ENCODE measurements around the gene LRRC47.
A peak's percentile ranks its signal among the peaks of the same experiment; 100 is the strongest.

LRRC47 gene

DNA sequence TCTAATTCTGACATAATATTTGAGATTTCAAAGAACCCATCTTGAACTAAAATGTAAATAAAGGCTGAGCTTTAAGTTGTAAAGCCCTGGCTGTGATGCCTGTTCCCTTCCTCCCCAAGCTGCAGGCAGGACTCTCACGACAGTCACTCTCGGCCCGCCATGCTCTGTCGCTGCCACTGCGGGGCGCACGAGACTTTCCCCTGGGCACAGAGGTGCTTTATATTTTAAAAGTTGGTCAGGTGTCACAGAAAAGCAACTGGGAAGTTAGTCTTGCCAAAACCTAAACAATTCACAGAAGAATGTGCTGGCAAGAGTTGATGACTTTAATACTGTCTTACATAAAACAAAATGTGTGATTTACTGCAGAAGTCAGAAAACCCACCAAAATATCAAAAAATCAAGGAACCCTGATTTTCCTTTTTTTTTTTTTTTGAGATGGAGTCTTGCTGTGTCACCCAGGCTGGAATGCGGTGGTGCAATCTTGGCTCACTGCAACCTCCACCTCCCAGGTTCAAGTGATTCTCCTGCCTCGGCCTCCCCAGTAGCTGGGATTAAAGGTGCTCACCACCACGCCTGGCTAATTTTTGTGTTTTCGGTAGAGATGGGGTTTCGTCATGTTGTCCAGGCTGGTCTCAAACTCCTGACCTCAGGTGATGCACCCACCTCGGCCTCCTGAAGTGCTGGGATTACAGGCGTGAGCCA, 10.7 kb downstream of the LRRC47 start:
- peak; percentile 69 for DNase-seq (ENCODE audit: low spot score)

DNA sequence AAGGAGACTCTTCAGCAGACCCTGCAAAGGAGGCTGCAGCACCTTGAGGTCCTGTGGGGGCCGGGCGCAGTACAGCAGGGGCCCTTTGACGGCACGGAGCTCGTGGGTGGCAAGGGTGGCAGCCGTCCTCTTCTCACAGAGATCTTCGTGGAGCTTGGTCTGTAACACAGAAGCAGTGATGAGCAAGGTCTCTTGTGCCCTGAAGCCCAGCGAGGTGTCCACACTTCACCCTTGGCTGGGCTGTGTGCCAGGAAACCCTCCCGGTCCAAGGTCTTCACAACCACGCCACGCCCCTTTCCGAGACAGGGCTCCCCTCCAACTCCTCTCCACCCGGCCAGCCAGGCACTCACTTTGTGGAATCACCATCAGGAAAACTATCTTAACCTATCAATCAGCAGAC, 11.3 kb downstream of the LRRC47 start:
- no peak for DNase-seq (ENCODE audit: low spot score)

- no peak for DNase-seq (ENCODE audit: low spot score)
These were observed 12.4 kb downstream of the LRRC47 start for GRCh38 chr1:3783651-3784474.

DNA sequence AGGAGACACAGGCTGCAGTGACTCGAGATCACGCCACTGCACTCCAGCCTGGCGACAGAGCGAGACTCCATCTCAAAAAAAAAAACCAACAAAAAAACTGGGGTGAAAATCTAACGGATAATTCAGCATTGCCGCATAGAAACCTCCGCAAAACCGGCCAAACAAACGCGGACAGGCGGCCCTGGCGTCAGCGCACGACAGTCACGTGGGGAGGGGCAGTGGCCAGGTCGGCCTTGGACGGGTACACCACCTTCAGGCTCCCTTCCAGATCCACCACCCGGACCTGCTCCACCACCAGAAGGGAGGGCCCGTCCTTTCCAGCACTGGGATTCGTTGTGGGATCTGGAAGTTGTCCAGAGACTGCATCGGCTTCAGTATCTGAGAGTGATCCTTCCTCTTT, 15.4 kb downstream of the LRRC47 start:
- DNase-seq (ENCODE audit: low spot score), result no peak

GRCh38 chr1:3779912-3780416, 16.3 kb downstream of the LRRC47 start:
- no peak for DNase-seq (ENCODE audit: low spot score)

DNA sequence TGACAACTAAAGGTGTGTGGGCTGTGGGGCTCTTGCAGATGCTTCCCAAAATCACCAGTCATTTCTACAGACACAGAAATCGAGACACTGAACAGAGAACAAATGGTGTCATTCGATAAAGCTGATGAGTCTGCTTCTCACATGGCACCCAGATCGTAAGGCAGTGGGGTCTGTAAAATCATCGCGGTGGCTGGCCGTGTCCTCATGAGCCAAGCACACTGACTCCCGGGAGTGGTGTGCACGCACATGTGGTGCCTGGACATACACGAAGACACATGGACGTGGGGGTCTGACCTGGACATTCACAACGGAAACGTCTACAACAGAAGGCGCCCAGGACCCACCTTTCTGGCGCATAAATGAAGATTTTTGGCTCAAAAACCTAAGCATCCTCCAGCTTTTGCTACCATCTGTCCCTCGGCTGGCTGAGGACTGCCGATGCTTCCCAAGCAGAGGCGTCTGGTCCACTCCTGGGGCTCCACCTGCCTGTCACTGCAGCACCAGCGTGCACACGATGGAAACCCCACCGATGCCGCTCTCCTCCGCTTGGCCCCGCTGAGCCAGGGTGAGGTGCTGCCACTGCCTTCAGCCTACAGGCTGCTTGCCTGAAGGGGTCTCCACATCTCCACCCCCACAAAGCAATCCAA, 16.9 kb downstream of the LRRC47 start:
- DNase-seq (ENCODE audit: low spot score), result no peak

- no peak for DNase-seq (ENCODE audit: low spot score)
These were observed 17.6 kb downstream of the LRRC47 start for GRCh38 chr1:3778590-3779264.

GRCh38 chr1:3777647-3778589, 18.4 kb downstream of the LRRC47 start:
- DNase-seq (ENCODE audit: low spot score), result no peak

DNA sequence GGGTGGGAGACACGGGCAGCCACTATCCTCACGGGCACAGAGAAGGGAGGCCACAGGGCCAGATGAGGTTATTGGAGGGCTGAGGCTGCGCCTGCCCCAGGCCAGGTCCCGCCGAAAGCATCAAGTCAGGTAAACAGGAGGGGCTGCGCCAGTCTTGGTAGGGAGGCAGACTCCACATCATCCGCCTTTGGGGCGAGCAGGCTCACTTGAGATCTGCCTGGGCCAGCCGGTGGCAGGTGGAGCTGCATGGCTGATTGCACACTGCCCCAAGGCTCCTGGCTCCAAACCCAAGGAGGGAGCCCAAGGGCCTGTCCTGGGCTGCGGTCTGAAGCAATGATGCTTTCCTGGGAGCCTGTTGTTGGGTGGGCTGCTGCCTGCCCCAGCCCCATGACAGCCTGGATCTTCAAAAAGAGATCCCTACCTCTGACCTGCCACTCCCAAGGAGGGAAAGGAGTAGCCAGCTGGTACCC, 19.2 kb downstream of the LRRC47 start:
- no peak for DNase-seq (ENCODE audit: low spot score)

- DNase-seq (ENCODE audit: low spot score), result no peak
These were observed 19.9 kb downstream of the LRRC47 start for GRCh38 chr1:3776231-3776961.

GRCh38 chr1:3775490-3776230, 20.6 kb downstream of the LRRC47 start:
- peak; percentile 96 for DNase-seq (ENCODE audit: low spot score)

DNA sequence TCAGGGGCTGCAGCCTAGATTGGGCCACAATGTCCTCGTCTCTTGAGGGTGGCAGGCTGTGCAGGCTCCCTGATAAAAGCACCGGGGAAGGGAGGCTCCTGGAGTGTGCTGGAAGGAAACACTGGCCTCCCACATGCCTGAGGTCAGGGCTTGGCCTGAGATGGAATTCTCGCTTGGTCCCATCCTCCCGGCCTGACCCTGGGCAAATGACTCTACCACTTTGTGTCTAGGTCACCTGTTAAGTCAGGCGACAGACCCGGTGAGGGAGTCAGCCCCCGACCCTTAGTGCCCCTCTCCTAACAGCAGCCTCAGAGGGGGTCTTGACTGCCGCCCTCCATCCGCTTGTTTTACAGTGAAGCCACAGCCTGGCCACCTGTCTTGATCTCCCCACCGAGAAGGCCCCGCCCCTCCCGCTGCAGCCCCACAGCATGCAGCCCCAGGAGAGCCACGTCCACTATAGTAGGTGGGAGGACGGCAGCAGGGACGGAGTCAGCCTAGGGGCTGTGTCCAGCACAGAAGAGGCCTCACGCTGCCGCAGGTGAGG, 21.3 kb downstream of the LRRC47 start:
- DNase-seq (ENCODE audit: low spot score), result no peak

DNA sequence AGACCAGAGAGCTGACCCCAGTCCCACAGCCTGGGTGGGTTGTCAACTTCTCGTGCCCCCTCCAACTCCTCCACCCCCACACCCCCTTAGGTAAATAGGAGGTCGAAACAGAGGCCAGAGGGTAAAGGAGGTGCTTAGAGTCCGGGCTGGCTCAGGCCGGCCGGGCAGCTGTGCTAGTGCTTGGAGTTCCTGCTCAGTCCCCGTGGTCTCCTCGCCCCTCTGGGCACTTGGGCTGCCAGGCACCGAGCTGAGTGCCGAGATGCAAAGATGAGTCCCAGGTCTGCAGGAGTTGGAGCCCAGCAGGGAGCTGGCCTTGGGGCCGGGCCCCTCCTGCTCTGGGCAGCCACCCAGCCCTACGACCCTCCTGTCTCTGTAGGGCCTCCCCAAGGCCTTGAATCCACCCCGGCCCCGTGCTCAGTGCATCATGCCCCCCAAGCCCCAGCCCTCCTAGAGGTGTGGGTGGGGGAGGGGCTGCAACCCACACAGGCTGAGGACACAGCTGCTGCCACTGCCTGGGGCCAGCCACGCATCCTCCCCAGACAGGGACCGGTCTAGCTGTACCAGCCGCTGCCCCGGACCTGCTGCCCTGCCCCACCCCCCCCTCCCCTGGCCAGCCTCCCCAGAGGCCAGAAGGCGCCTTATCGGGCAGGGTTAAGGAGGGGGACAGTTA, 21.9 kb downstream of the LRRC47 start:
- DNase-seq (ENCODE audit: low spot score), result no peak

GRCh38 chr1:3773572-3774275, 22.6 kb downstream of the LRRC47 start:
- no peak for DNase-seq (ENCODE audit: low spot score)

- DNase-seq (ENCODE audit: low spot score), result peak; percentile 34
These were observed 23.4 kb downstream of the LRRC47 start, which contains the start of gene SMIM1 for GRCh38 chr1:3772715-3773571. TSS of gene SMIM1 (plus strand) at chr1:3772749. CDS start at chr1:3775374, 2,625 bp downstream.

DNA sequence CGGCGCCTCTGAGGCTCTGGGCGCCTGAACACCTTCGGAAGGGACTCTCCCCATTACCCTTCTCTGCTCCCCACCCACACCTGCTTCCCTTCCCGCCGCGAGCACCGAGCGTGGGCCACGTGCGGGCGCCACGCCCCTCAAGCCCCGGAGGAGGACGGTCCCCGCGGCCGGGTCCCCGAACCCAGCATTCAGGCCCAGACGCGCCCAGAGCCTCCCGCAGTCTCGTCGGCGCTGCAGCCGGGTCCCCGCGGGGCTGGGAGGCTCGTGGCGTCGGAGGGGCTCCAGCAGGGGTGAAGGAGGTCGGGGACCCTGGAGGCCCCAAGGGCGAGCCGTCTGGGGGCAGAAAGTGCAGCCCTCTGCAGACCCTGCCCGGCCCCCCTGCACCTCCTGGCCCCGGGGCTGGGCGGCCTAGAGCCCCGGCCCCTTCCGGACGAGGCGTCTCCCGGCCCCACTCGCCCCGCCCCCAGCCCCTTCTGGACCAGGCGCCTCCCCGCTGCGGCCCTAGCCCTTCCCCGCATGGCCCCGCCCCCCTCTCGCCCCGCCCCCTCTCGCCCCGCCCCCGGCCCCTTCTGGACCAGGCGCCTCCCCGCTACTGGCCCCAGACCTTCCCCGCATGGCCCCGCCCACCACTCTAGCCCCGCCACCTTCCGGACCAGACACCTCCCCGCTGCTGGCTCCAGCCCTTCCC, 24.1 kb downstream of the LRRC47 start:
- DNase-seq (ENCODE audit: low spot score), result peak; percentile 97
